ENCODE results near the gene UCP1. TPM values are rescaled to one million over a fixed set of nuclear protein-coding genes. Genes with fewer than 3 reads are reported as not detected.

The UCP1 gene
- polyA plus RNA-seq, 3 donors = not detected

- Histone ChIP-seq H3K9ac (ENCODE audit: insufficient read depth, low read length, poor library complexity, severe bottlenecking) (no peak overlapping the region), H3K9me3 (replicated peaks in 1 of 2; ENCODE audit: control insufficient read depth in 1 of 2, insufficient read depth in 1 of 2, low read length in 2 of 2) (no peaks in the 10 kb centered on the region), H3K4me2 (replicated peaks; ENCODE audit: extremely low read depth, low read length, poor library complexity, severe bottlenecking) (no peak overlapping the region), H3K27ac (ENCODE audit: low read depth in 1 of 2, low read length in 2 of 2) (no peak overlapping the region), H4K20me1 (ENCODE audit: insufficient read depth, low read length) (no peaks in the 10 kb centered on the region), H3K79me2 (ENCODE audit: insufficient read depth, low read length) (no peaks in the 10 kb centered on the region), H3K4me1 (ENCODE audit: control insufficient read depth in 1 of 2, insufficient read depth in 2 of 2, low read length in 2 of 2) (no peaks in the 10 kb centered on the region), H3K27me3 (ENCODE audit: control insufficient read depth in 2 of 2, insufficient read depth in 2 of 2, low read length in 2 of 2) (peaks cover 2 to 9% of the 10 kb centered on the region in 2 donors), H3K4me3 (replicated peaks in 1 of 3; ENCODE audit: low read depth in 2 of 3, low read length in 3 of 3) (no peak overlapping the region), H3K36me3 (replicated peaks in 1 of 2; ENCODE audit: control insufficient read depth in 1 of 2, insufficient read depth in 2 of 2, low read length in 2 of 2) (peaks cover 2 to 11% of the 10 kb centered on the region in 2 donors), H2AFZ (ENCODE audit: insufficient read depth, low read depth, low read length, poor library complexity, severe bottlenecking) (no peak overlapping the region)
- Mint-ChIP-seq H3K9me3 (no peaks in the 10 kb centered on the region), H3K27ac (no peak overlapping the region), H3K4me3 (no peak overlapping the region), H3K36me3 (peaks cover 17% of the 10 kb centered on the region in 2 donors), H3K4me1 (no peaks in the 10 kb centered on the region), H3K27me3 (ENCODE audit: low read depth in 3 of 3) (peaks cover 6 to 10% (median 10%) of the 10 kb centered on the region in 3 donors)
- intact Hi-C loops (cut with micrococcal nuclease) = no loop called here
- DNase-seq = no peak
- TF ChIP-seq, protein P1, sequence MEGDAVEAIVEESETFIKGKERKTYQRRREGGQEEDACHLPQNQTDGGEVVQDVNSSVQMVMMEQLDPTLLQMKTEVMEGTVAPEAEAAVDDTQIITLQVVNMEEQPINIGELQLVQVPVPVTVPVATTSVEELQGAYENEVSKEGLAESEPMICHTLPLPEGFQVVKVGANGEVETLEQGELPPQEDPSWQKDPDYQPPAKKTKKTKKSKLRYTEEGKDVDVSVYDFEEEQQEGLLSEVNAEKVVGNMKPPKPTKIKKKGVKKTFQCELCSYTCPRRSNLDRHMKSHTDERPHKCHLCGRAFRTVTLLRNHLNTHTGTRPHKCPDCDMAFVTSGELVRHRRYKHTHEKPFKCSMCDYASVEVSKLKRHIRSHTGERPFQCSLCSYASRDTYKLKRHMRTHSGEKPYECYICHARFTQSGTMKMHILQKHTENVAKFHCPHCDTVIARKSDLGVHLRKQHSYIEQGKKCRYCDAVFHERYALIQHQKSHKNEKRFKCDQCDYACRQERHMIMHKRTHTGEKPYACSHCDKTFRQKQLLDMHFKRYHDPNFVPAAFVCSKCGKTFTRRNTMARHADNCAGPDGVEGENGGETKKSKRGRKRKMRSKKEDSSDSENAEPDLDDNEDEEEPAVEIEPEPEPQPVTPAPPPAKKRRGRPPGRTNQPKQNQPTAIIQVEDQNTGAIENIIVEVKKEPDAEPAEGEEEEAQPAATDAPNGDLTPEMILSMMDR (IDR thresholded peaks at IDR 0.05) = no peak
- 100% methylated on average over 1 of the region's 6 CpGs for WGBS (ENCODE audit: insufficient coverage)
These were observed 12.2 kb downstream of the UCP1 start for GRCh38 chr4:140556372-140557085.

GRCh38 chr4:140533951-140534480, 34.7 kb downstream of the UCP1 start:
- Histone ChIP-seq H3K4me2 (replicated peaks; ENCODE audit: extremely low read depth, low read length, poor library complexity, severe bottlenecking) (no peak overlapping the region), H3K27ac (ENCODE audit: low read depth in 1 of 2, low read length in 2 of 2) (no peak overlapping the region), H3K79me2 (ENCODE audit: insufficient read depth, low read length) (no peaks in the 10 kb centered on the region), H3K36me3 (replicated peaks in 1 of 2; ENCODE audit: control insufficient read depth in 1 of 2, insufficient read depth in 2 of 2, low read length in 2 of 2) (peaks cover 15 to 42% of the 10 kb centered on the region in 2 donors), H2AFZ (ENCODE audit: insufficient read depth, low read depth, low read length, poor library complexity, severe bottlenecking) (no peak overlapping the region), H3K9ac (ENCODE audit: insufficient read depth, low read length, poor library complexity, severe bottlenecking) (no peak overlapping the region), H3K4me3 (replicated peaks in 1 of 3; ENCODE audit: low read depth in 2 of 3, low read length in 3 of 3) (no peak overlapping the region), H3K27me3 (ENCODE audit: control insufficient read depth in 2 of 2, insufficient read depth in 2 of 2, low read length in 2 of 2) (no peaks in the 10 kb centered on the region), H3K9me3 (replicated peaks in 1 of 2; ENCODE audit: control insufficient read depth in 1 of 2, insufficient read depth in 1 of 2, low read length in 2 of 2) (no peaks in the 10 kb centered on the region), H3K4me1 (ENCODE audit: control insufficient read depth in 1 of 2, insufficient read depth in 2 of 2, low read length in 2 of 2) (no peaks in the 10 kb centered on the region), H4K20me1 (ENCODE audit: insufficient read depth, low read length) (no peaks in the 10 kb centered on the region)
- TF ChIP-seq, protein P1 (IDR thresholded peaks at IDR 0.05) = no peak
- Mint-ChIP-seq H3K27me3 (ENCODE audit: low read depth in 3 of 3) (no peaks in the 10 kb centered on the region), H3K36me3 (peaks cover 42% of the 10 kb centered on the region in 2 donors), H3K4me1 (no peaks in the 10 kb centered on the region), H3K4me3 (no peak overlapping the region), H3K9me3 (peaks cover 0 to 1% (median 0%) of the 10 kb centered on the region in 7 donors), H3K27ac (no peak overlapping the region)
- WGBS (ENCODE audit: insufficient coverage) = no CpG with 5 or more reads among the region's 4 CpGs
- intact Hi-C loops (cut with micrococcal nuclease) = no loop called here
- no peak for DNase-seq
